Effector memory CD8-positive, alpha-beta T cell (primary cell): ENCODE measurements around the gene TXNDC15.

Experiments
- ATAC-seq: fragments of 150-1000 bp; cut with Tn5 transposase; replicated peaks from 2 replicates; pipeline ENCODE4 v1.10.0; 2021; ENCODE audit warnings: mild to moderate bottlenecking, moderate library complexity
- DNase-seq, 3 experiments: peaks; one replicate each; pipeline ENCODE4 v3.0.0; 2021
- H3K27ac Mint-ChIP-seq, 2 donors: one replicate each; pipeline ENCODE4 v1.8.0; 2022; ENCODE audit warnings: mild to moderate bottlenecking in 2 of 2, mixed read lengths in 2 of 2, moderate library complexity in 2 of 2
- H3K27me3 Mint-ChIP-seq, 2 donors: one replicate each; pipeline ENCODE4 v1.8.0; 2022; ENCODE audit warnings: mixed read lengths in 2 of 2
- H3K36me3 Mint-ChIP-seq: one replicate; pipeline ENCODE4 v1.8.0; 2022; ENCODE audit warnings: mild to moderate bottlenecking, moderate library complexity, mixed read lengths; ENCODE audit not compliant: insufficient read depth
- H3K4me1 Mint-ChIP-seq, 2 donors: one replicate each; pipeline ENCODE4 v1.8.0; 2022; ENCODE audit warnings: low read depth in 2 of 2, mixed read lengths in 2 of 2
- H3K4me3 Mint-ChIP-seq, 2 donors: one replicate each; pipeline ENCODE4 v1.8.0; 2022; ENCODE audit warnings: mild to moderate bottlenecking in 2 of 2, mixed read lengths in 2 of 2, moderate library complexity in 2 of 2
- H3K9me3 Mint-ChIP-seq, 2 donors: one replicate each; pipeline ENCODE4 v1.8.0; 2022; ENCODE audit warnings: mixed read lengths in 2 of 2

TXNDC15 gene

DNA sequence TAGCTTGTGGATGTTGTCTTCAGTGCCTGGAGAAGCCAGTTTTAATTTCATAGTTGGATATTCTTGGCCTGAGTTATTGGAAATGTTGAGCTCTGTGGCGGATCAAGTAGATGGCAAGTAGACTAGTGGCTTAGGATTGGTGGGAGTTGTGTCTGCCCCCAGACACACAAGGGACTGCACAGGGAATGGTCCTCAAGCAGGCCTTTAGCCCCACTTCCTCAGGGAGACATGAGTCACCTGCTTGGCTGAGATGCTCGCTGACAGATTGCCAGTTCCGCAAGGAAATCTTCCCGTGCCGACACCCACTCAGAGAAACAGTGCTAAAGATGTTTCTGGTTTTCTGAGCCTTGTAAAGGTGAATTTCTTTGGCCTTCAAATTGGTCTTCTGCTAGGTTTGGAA lies 74.7 kb downstream of the TXNDC15 start:
- no peaks in the 10 kb centered on the region for H3K9me3 Mint-ChIP-seq
- no peak overlapping the region for H3K4me3 Mint-ChIP-seq
- no peaks in the 10 kb centered on the region for H3K4me1 Mint-ChIP-seq
- DNase-seq = no peak
- no peak for ATAC-seq
- H3K27me3 Mint-ChIP-seq = no peaks in the 10 kb centered on the region
- peaks cover 6% of the 10 kb centered on the region for H3K36me3 Mint-ChIP-seq
- no peak overlapping the region for H3K27ac Mint-ChIP-seq

DNA sequence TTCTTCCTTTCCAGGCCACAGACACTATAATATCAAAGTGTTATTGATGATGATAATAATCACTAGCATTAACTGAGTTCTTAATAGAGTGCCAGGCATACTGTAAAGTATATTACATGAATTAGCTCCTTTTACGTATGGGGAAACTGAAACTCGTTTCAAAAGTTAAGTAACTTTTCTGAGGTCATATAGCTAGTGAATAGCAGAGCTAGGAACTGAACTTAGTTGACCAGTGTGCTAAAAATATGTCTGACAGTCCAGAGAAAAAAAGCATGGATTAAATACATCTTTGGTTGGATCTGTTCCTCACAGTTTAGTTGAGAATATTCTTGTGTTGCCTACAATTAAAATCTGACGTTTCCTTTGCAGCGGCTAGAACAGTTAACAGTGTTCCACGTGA lies 75.1 kb downstream of the TXNDC15 start:
- no peak overlapping the region for H3K27ac Mint-ChIP-seq
- peaks cover 6% of the 10 kb centered on the region for H3K36me3 Mint-ChIP-seq
- no peak overlapping the region for H3K4me3 Mint-ChIP-seq
- ATAC-seq (no peak), DNase-seq (no peak)
- H3K4me1 Mint-ChIP-seq = no peaks in the 10 kb centered on the region
- H3K9me3 Mint-ChIP-seq = no peaks in the 10 kb centered on the region
- H3K27me3 Mint-ChIP-seq = no peaks in the 10 kb centered on the region
